ENCODE results near the gene ANKRD44.

DNA sequence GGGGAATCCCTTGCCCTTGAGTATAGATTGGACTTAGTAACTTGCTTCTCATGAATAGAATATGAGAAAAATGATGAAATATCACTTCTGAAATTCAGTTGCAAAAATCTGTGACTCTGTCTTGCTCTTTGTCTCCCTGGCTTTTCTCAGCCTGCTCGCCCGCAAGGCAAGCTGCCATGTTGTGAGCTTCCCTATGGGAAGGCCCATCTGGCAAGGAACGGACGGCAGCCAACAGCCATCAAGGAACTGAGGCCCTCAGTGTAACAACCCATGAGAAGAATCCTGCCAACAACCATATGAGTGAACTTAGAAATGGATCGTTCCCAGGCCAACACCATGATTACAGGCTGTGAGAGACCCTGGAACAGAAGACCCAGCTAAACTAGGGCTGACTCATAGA is 325.7 kb downstream of the ANKRD44 start:
- TF ChIP-seq, protein P1, sequence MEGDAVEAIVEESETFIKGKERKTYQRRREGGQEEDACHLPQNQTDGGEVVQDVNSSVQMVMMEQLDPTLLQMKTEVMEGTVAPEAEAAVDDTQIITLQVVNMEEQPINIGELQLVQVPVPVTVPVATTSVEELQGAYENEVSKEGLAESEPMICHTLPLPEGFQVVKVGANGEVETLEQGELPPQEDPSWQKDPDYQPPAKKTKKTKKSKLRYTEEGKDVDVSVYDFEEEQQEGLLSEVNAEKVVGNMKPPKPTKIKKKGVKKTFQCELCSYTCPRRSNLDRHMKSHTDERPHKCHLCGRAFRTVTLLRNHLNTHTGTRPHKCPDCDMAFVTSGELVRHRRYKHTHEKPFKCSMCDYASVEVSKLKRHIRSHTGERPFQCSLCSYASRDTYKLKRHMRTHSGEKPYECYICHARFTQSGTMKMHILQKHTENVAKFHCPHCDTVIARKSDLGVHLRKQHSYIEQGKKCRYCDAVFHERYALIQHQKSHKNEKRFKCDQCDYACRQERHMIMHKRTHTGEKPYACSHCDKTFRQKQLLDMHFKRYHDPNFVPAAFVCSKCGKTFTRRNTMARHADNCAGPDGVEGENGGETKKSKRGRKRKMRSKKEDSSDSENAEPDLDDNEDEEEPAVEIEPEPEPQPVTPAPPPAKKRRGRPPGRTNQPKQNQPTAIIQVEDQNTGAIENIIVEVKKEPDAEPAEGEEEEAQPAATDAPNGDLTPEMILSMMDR (IDR thresholded peaks at IDR 0.05; ENCODE audit: low read depth, low read length) = no peak
- no peak for TF ChIP-seq POLR2A (IDR thresholded peaks at IDR 0.05; ENCODE audit: extremely low read depth, insufficient read length)

Data from NB4 (cell line).